BJ (cell line): ENCODE data around the gene ARHGAP9. TPM values are rescaled to one million over a fixed set of nuclear protein-coding genes. Genes with fewer than 3 reads are reported as not detected.

Experiments
- CTCF ChIA-PET: fragments of 350-600 bp; formaldehyde crosslinking; extraction: SDS; loops from one replicate; lab custom pipeline; 2021; ENCODE audit warnings: antibody characterized with exemption, inconsistent platforms; lab: Yijun Ruan, JAX
- POLR2A ChIA-PET: fragments of 300-600 bp; sonication (Branson Sonifier 250); formaldehyde crosslinking; extraction: SDS; loops from one replicate; lab custom pipeline; 2021; ENCODE audit warnings: antibody characterized with exemption; lab: Charles Lee
- DNase-seq: peaks from one replicate; pipeline ENCODE4 v3.0.0-alpha.2; 2011; ENCODE audit warnings: low read depth
- H3K27me3 ChIP-seq: 2 replicates; pipeline ENCODE4 v1.6.0; 2011; ENCODE audit warnings: low read length; ENCODE audit not compliant: control insufficient read depth, insufficient read depth
- H3K36me3 ChIP-seq: 2 replicates; pipeline ENCODE4 v1.5.1; 2011; ENCODE audit warnings: low read length; ENCODE audit not compliant: control insufficient read depth, insufficient read depth
- H3K4me3 ChIP-seq: 2 replicates; pipeline ENCODE4 v1.5.1; 2011; ENCODE audit warnings: low read depth, mild to moderate bottlenecking, control low read depth, low read length
- CTCF ChIP-seq: IDR thresholded peaks from 2 replicates; pipeline ENCODE4 v1.5.1; 2011; ENCODE audit warnings: low read depth, mild to moderate bottlenecking, control low read depth, inconsistent platforms, low read length, moderate library complexity; ENCODE audit not compliant: insufficient read depth
- polyA plus RNA-seq: library from polyadenylated mRNA; depleted of rRNA; stranded (reverse); fragments of >200 nt; gene quantifications from 2 replicates; pipeline ENCODE4 v1.2.3, GENCODE V29; 2011

Gene ARHGAP9
- polyA plus RNA-seq, 1 experiment: 1.0 TPM

- POLR2A ChIA-PET: interaction anchor here (0.5 to 0.6 kb wide), 2 partner anchors 31 to 52 kb away, joined by 3 to 6 read pairs; no protein-coding TSS in a partner anchor
Measured at GRCh38 chr12:57465747-57466505, 13.7 kb downstream of the ARHGAP9 start.

GRCh38 chr12:57465030-57465746 lies 14.5 kb downstream of the ARHGAP9 start:
- H3K27me3 ChIP-seq: no peaks in the 10 kb centered on the region; the same call in 1 of the 2 replicates
- DNase-seq: no peak
- no peak for TF ChIP-seq CTCF
- H3K4me3 ChIP-seq: no peak overlapping the region
- ChIA-PET CTCF (interaction anchor here (0.7 to 4.4 kb wide), 9 partner anchors 9 to 226 kb away, joined by 3 to 21 read pairs (median 4); partner anchors contain the start of genes ARHGAP9 and INHBE), POLR2A (interaction anchor here (0.5 kb wide), 1 partner anchor 32 kb away, joined by 6 read pairs; no protein-coding TSS in a partner anchor)
- no peaks in the 10 kb centered on the region; the same call in 1 of the 2 replicates for H3K36me3 ChIP-seq

More at GRCh38 chr12:57465747-57466505, 13.7 kb downstream of the ARHGAP9 start:
- CTCF ChIA-PET: interaction anchor here (0.7 to 4.4 kb wide), 9 partner anchors 8 to 227 kb away, joined by 3 to 21 read pairs (median 4); partner anchors contain the start of genes ARHGAP9 and INHBE
- no peaks in the 10 kb centered on the region; the same call in 1 of the 2 replicates for H3K36me3 ChIP-seq
- H3K27me3 ChIP-seq: no peaks in the 10 kb centered on the region; the same call in 1 of the 2 replicates
- DNase-seq: no peak
- no peak overlapping the region for H3K4me3 ChIP-seq
- no peak for TF ChIP-seq CTCF

- no peaks in the 10 kb centered on the region; the same call in 1 of the 2 replicates for H3K27me3 ChIP-seq
- H3K36me3 ChIP-seq: no peaks in the 10 kb centered on the region; the same call in 1 of the 2 replicates
- ChIA-PET POLR2A (no interaction called here), CTCF (interaction anchor here (1.2 to 16.7 kb wide), 6 partner anchors 12 to 225 kb away, joined by 3 to 411 read pairs (median 16); partner anchors contain the start of gene ARHGAP9)
- no peak overlapping the region for H3K4me3 ChIP-seq
- DNase-seq: no peak
- TF ChIP-seq CTCF: no peak
Measured at GRCh38 chr12:57464569-57464968, 15.1 kb downstream of the ARHGAP9 start.

- H3K36me3 ChIP-seq: no peaks in the 10 kb centered on the region; the same call in 1 of the 2 replicates
- ChIA-PET POLR2A (interaction anchor here (0.5 to 0.6 kb wide), 2 partner anchors 121 to 197 kb away, joined by 3 to 6 read pairs; no protein-coding TSS in a partner anchor), CTCF (interaction anchor here (0.7 to 16.7 kb wide), 14 partner anchors 8 to 249 kb away, joined by 3 to 411 read pairs (median 5); partner anchors contain the start of genes ARHGAP9, INHBE and MBD6)
- TF ChIP-seq CTCF: no peak
- H3K27me3 ChIP-seq: no peaks in the 10 kb centered on the region
- H3K4me3 ChIP-seq: no peak overlapping the region
- no peak for DNase-seq
Measured at GRCh38 chr12:57462912-57463253, 16.8 kb downstream of the ARHGAP9 start.
